NCI-H2171 (cell line): ENCODE measurements around the gene PPP1R11.
A peak's percentile ranks its signal among the peaks of the same experiment; 100 is the strongest.
"Not testable (repeated sequence)": the region's sequence is repeated elsewhere in the genome, so short reads cannot be mapped to it uniquely, and the experiment has no call there.

Experiments
- DNase-seq: peaks from one replicate; lab custom pipeline; 2025; lab: John Stamatoyannopoulos, UW

Gene PPP1R11, protein sequence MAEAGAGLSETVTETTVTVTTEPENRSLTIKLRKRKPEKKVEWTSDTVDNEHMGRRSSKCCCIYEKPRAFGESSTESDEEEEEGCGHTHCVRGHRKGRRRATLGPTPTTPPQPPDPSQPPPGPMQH

GRCh38 chr6:30066577-30067459 lies at the start of gene PPP1R11:
Gene PPP1R11 (plus strand): TSS chr6:30067198. CDS start chr6:30067411, 213 bp downstream.
- DNase-seq: peak; percentile 97

GRCh38 chr6:30019819-30020218 lies 47.2 kb upstream of the PPP1R11 start:
- DNase-seq: no peak

DNA sequence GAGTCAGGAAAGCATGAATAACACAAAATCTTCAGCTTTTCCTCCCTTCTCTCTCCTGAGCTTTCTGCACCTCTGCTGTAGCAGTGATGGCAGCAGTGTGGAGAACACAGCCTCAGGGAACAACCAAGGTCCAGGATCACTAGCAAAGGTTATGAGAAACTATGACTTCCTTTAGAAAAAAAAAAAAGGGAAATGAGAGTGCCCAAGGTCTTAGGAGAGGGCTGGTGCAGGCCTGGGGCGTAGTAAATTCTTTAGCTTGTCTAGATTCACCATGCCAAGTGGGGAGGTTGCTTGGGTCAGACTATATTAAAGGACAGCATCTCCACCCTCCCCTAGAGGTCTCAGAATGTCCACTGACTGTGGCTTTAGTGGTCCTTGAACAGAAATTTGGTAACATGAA lies 46.4 kb upstream of the PPP1R11 start:
- no peak for DNase-seq

- DNase-seq: no peak
Observed at GRCh38 chr6:30022189-30022588, 44.8 kb upstream of the PPP1R11 start.

DNA sequence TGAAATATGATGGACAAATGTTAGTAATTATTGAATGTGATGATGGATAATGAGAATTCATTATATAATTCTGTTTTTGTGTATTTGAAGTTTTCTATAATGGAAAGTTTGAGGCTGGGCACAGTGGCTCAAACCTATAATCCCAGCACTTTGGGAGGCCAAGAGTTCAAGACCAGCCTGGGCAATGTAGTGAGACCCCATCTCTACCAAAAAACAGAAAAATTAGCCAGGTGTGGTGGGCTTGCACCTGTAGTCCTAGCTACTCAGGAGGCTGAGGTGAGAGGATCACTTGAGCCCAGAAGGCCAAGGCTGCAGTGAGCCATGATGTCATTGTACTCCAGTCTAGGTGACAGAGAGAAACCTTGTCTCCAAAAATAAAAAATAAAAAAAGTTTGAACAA lies 44.3 kb upstream of the PPP1R11 start:
- DNase-seq: not testable (repeated sequence)

- no peak for DNase-seq
Observed at GRCh38 chr6:30025186-30025585, 41.8 kb upstream of the PPP1R11 start.

DNA sequence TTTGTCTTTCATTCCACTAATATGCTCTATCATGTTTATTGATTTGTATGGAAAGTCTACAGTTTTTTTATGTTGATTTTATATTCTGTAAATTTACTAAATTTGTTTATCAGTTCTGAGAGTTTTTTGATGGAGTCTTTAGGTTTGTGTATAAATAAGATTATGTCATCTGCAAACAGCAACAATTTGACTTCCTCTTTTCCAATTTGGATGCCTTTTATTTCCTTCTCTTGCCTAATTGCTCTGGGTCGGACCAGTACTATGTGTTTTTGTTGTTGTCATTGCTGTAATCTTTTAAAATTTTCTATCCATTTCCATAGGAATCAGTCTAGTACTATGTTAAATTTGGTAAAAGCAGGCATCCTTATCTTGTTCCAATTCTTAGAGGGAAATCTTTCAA lies 37.4 kb upstream of the PPP1R11 start:
- DNase-seq: no peak

- no peak for DNase-seq
Observed at GRCh38 chr6:30031381-30031780, 35.6 kb upstream of the PPP1R11 start.

- not testable (repeated sequence) for DNase-seq
Observed at GRCh38 chr6:30033440-30033839, 33.6 kb upstream of the PPP1R11 start.

- no peak for DNase-seq
Observed at GRCh38 chr6:30035784-30036183, 31.2 kb upstream of the PPP1R11 start.

DNA sequence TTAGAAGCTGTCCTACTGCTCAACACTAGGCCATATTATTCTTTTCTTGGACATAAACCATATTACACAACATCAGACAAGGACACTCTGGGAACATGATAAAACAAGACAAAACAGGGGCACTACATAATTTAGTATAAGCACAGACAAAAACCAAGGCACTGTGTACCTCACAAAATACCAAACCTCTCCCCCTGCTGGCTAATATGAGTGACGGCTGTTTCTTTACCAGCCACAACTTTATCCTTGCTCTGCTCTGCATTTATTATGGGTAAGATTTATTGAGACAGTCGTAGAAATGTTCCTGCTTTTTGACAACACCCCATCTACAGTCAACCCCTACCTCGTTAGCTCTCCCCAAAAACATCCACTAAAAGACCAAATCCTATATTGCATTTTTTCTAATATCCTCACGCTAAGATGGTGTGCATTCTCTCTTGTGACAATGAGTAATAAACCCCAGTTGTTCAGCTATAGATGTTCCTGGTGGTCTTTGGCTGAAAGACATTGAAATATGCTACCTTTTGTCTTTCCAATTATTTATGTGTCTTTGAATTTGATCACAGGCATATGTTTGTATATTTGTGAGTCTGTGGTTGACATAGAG lies 29.7 kb upstream of the PPP1R11 start:
- no peak for DNase-seq

GRCh38 chr6:30041221-30041620 lies 25.8 kb upstream of the PPP1R11 start:
- no peak for DNase-seq

DNA sequence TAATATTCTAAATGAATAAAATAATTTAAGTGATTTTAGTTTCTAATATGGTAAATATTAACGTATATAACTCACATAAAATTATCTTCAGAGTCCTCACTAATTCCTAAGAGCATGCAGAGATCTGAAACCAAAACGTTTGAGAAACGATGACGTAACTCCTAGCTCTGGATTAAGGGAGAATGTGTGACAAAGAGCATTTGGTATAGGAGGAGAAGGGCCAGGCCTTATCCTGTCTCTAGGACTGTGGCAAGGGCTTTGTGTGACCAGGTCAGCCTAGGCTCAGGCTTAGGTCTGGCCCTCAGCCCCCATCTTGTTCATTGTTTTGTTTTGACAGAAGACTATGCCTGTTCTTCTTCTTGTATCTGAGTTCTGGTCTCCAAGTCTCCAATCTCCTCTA lies 25.2 kb upstream of the PPP1R11 start:
- DNase-seq: no peak

GRCh38 chr6:30042476-30042875 lies 24.5 kb upstream of the PPP1R11 start:
- no peak for DNase-seq

GRCh38 chr6:30042914-30043313 lies 24.1 kb upstream of the PPP1R11 start:
- no peak for DNase-seq

DNA sequence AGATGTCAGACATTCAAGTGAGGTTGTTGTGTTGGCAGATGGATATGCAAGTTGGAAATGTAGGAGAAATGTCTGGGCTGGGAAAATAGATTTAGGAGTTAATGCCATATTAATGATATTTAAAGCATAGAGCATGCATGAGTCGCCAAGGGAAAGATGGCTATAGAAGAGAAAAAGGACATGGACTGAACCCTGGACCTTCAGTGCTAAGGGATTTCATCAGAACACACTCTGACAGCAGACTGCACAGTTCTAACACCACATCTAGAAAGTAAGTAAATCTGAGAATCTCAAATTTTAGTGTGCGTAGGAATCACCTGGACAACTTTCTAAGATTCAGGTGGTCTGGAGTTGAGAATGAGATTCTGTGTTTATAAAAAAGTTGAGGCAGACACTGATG lies 23.3 kb upstream of the PPP1R11 start:
- no peak for DNase-seq

DNA sequence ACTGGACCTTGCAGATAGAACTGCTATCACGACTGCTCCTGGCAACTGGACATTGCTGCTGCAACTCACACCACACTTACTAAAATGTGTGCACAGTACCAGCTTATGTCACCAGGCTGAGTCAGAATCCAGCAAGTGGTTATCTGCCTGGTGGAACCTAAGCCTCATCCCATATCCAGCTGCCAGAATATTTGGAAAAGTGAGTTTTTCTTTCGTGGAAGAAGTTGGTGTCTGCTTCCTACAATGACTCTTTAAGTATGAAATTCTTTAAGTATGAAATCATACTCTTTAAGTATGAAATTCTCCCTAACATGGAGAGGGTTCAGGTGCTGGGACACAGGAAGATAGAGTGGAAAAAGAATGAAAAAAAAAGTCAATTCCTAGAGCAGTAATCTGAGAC lies 22.4 kb upstream of the PPP1R11 start:
- DNase-seq: no peak

DNA sequence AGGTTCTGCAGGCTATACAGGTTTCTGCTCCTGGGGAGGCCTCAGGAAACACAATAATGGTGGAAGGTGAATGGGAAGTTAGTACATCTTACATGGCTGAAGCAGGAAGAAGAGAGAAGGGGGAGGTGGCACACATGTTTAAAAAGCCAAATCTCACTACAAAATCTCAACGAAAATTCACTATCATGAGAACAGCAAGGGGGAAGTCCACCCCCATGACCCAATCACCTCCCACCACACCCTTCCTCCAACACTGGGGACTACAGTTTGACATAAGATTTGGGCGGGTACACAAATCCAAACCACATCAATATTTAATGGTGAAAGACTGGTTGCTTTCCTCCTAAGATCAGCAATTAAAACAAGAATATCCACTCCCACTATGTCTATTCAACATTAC lies 19.8 kb upstream of the PPP1R11 start:
- DNase-seq: no peak

DNA sequence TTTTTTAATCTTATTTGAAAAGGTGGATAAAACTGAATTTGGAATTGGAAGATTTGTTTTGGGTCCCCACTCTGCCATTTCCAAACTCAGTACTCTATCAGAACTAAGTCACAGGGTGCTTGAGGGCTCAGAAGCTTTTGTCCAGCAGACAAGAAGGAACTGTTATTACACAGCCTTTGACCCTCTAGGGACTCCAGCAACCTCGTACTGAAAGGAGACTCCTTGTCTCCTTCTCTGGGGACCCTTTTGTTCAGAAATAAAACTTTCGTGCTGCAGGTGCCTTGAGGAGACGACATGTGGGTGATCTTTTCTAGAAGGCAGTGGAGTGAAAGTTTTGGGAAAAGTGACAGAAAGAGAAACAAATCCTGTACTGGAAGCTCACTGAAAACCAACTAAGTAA lies 13.3 kb upstream of the PPP1R11 start:
- DNase-seq: no peak

DNA sequence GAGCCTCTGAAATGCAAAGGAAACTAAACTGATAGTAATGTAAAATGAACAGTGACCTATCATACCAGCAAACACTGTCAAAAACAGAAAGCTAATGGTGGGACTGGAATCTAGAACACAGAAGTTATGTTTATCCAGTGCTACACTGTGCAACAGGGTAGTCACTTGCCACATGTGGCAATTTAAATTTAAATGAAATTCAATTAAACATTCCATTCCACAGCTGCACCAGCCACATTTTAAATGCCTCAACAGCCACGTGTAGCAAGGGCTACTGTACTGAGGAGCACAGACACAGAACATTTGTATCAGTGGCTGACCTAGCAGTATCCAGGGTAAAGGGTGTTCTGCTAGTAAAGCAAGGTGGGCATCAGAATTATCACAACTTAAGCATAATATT lies 11.5 kb upstream of the PPP1R11 start:
- DNase-seq: no peak

DNA sequence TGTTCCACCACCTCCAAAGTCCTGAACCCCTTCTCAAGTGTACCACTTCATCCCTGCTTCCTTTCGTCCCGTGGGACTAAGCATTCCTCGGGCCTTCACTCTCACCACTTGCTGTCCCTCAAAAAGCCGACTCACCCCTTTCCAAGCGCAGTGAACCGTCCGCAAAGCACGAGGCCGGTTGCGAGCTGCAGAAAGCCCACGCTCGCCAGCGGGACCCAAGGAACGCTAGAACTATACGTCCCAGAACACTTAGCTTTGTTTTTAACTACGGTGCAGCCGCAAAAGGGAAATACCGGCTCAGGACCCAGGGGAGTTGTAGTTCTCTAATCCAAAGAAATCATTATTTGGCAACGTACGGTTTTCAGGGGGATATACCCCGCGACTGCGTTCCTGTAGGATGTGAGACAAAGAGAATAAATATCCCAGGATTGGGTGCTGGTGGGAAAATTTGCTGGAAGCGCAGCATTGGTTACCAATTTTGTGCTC lies 6.3 kb upstream of the PPP1R11 start:
- no peak for DNase-seq

GRCh38 chr6:30061092-30061857 lies 5.7 kb upstream of the PPP1R11 start, which contains the start of gene POLR1H:
Gene POLR1H (plus strand): TSS chr6:30061265. CDS start chr6:30061525, 260 bp downstream.
- peak; percentile 93 for DNase-seq
